Kidney (tissue), 14 donors: Measurements from ENCODE around the gene TMEM222. TPM values are rescaled to one million over a fixed set of nuclear protein-coding genes. Genes with fewer than 3 reads are reported as not detected.

ENCODE experiments used
- DNase-seq, 5 donors: peaks; one replicate each; pipeline ENCODE4 v3.0.0-alpha.2; 2013 to 2020
- FAIRE-seq: peaks from 2 replicates; lab custom pipeline; 2012; peaks lifted over from hg19 to GRCh38; lab: Jason Lieb, UNC
- H3K27ac ChIP-seq, 2 donors: one replicate each; pipeline ENCODE4 v1.7.0; 2013; ENCODE audit warnings: low read depth in 2 of 2, low read length in 2 of 2, inconsistent platforms in 1 of 2
- H3K27me3 ChIP-seq: one replicate; pipeline ENCODE4 v1.7.1; 2013; ENCODE audit warnings: low read length, inconsistent platforms; ENCODE audit not compliant: control insufficient read depth, insufficient read depth
- H3K36me3 ChIP-seq, 3 donors: one replicate each; pipeline versions ENCODE4 v1.7.0 to v1.7.1; 2013; ENCODE audit warnings: low read length in 3 of 3, control low read depth in 1 of 3, inconsistent platforms in 1 of 3; ENCODE audit not compliant: insufficient read depth in 3 of 3, control insufficient read depth in 2 of 3
- H3K4me1 ChIP-seq, 3 donors: one replicate each; pipeline versions ENCODE4 v1.7.0 to v1.7.1; 2013; ENCODE audit warnings: low read length in 3 of 3, inconsistent platforms in 1 of 3, low read depth in 1 of 3; ENCODE audit not compliant: control insufficient read depth in 2 of 3, insufficient read depth in 2 of 3
- H3K4me3 ChIP-seq, 3 donors: one replicate each; pipeline versions ENCODE4 v1.7.0 to v1.8.1; 2013; ENCODE audit warnings: low read length in 3 of 3, control low read depth in 1 of 3, inconsistent platforms in 1 of 3
- H3K9ac ChIP-seq, 3 donors: one replicate each; pipeline versions ENCODE4 v1.7.0 to v1.7.1; 2013; ENCODE audit warnings: low read length in 3 of 3, control low read depth in 1 of 3, inconsistent platforms in 1 of 3
- H3K9me3 ChIP-seq, 3 donors: one replicate each; pipeline versions ENCODE4 v1.7.0 to v1.7.1; 2013; ENCODE audit warnings: low read length in 3 of 3, control low read depth in 1 of 3, inconsistent platforms in 1 of 3; ENCODE audit not compliant: control insufficient read depth in 2 of 3, insufficient read depth in 1 of 3
- intact Hi-C: fragments of 100-400 bp; cut with DNase I; formaldehyde crosslinking; loops from one replicate; pipeline ENCODE4 v1.11.1; 2022
- polyA plus RNA-seq: library from polyadenylated mRNA; stranded (reverse); fragments of 350-450 nt; fragmentation: Illumina TruSeq; extraction: RNeasy Lipid Tissue Mini Kit (QIAGEN cat#74804); gene quantifications from one replicate; pipeline ENCODE4 v1.2.3, GENCODE V29; 2014; ENCODE audit warnings: low read depth, low replicate concordance; ENCODE audit not compliant: insufficient read depth
- total RNA-seq: library from RNA; stranded (reverse); fragmentation: NEBNext Ultra II Directional; extraction: Animal tissue kit (Norgen Biotek cat#: 25700); gene quantifications from one replicate; pipeline ENCODE4 v1.2.1, GENCODE V29; 2021
- TF ChIP-seq, protein P1 (sequence below): IDR thresholded peaks from 3 replicates; pipeline ENCODE4 v1.5.1; 2012; ENCODE audit warnings: mild to moderate bottlenecking, moderate library complexity, borderline replicate concordance; ENCODE audit not compliant: insufficient read depth; ENCODE audit errors: extremely low read depth
- donor health status: control.
- donor health status: control.
- donor health status: control.
- donor health status: control.
- donor health status: control.
- donor health status: DM: yes; HTN: yes; CAD: no.
- donor health status: Normal renal cell carcinoma (clear cell type).

The TMEM222 gene
- total and polyA plus RNA-seq, 2 donors from 2014 or later: 42.9 to 58.2 TPM

DNA sequence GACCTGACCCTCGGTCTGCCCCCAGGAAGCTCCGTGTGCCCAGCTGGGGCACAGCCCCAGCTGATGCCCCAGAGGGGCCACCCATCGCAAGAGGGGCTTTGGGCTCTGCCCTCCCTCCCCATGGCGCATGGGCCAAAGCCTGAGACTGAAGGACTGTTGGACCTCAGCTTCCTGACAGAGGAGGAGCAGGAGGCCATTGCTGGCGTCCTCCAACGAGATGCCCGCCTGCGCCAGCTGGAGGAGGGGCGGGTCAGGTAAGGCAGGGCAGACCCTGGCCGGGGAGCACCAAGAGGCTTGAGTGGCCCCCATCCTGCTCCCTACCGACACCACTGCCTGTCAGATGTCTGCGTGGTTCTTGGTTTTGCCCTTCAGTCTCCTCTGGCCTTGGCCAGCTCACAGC lies 23.3 kb downstream of the TMEM222 start:
- no peaks in the 10 kb centered on the region for H3K9me3 ChIP-seq
- TF ChIP-seq, protein P1, sequence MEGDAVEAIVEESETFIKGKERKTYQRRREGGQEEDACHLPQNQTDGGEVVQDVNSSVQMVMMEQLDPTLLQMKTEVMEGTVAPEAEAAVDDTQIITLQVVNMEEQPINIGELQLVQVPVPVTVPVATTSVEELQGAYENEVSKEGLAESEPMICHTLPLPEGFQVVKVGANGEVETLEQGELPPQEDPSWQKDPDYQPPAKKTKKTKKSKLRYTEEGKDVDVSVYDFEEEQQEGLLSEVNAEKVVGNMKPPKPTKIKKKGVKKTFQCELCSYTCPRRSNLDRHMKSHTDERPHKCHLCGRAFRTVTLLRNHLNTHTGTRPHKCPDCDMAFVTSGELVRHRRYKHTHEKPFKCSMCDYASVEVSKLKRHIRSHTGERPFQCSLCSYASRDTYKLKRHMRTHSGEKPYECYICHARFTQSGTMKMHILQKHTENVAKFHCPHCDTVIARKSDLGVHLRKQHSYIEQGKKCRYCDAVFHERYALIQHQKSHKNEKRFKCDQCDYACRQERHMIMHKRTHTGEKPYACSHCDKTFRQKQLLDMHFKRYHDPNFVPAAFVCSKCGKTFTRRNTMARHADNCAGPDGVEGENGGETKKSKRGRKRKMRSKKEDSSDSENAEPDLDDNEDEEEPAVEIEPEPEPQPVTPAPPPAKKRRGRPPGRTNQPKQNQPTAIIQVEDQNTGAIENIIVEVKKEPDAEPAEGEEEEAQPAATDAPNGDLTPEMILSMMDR: no peak
- no peaks in the 10 kb centered on the region for H3K36me3 ChIP-seq
- H3K9ac ChIP-seq: no peak overlapping the region
- intact Hi-C loops: no loop called here
- no peak overlapping the region for H3K4me3 ChIP-seq
- H3K27me3 ChIP-seq: no peaks in the 10 kb centered on the region
- FAIRE-seq (no peak), DNase-seq (peak in 1 of 5 donors; percentile 37)
- peaks cover 0 to 11% (median 5%) of the 10 kb centered on the region in 3 donors for H3K4me1 ChIP-seq
- no peak overlapping the region for H3K27ac ChIP-seq

DNA sequence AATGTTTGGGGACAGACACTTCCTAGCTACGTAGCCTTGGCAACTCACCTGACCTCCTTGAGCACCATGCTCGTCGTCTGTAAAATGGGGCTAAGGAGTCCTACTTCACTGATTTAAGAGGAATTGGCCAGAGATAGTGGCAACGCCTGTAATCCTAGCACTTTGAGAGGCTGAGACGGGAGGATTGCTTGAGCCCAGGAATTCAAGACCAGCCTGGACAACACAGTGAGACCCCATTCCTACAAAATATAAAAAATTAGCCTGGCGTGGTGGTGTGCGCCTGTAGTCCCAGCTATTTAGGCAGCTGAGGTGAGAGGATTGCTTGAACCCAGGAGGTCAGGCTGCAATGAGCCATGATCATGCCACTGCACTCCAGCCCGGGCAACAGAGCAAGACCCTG lies 24.4 kb downstream of the TMEM222 start:
- TF ChIP-seq, protein P1: no peak
- FAIRE-seq: no peak
- Histone ChIP-seq H3K9ac (no peak overlapping the region), H3K4me1 (peaks cover 0 to 19% (median 5%) of the 10 kb centered on the region in 3 donors), H3K36me3 (no peaks in the 10 kb centered on the region), H3K4me3 (no peak overlapping the region), H3K27me3 (no peaks in the 10 kb centered on the region), H3K9me3 (no peaks in the 10 kb centered on the region), H3K27ac (no peak overlapping the region)
- DNase-seq: no peak
- intact Hi-C loops: no loop called here

DNA sequence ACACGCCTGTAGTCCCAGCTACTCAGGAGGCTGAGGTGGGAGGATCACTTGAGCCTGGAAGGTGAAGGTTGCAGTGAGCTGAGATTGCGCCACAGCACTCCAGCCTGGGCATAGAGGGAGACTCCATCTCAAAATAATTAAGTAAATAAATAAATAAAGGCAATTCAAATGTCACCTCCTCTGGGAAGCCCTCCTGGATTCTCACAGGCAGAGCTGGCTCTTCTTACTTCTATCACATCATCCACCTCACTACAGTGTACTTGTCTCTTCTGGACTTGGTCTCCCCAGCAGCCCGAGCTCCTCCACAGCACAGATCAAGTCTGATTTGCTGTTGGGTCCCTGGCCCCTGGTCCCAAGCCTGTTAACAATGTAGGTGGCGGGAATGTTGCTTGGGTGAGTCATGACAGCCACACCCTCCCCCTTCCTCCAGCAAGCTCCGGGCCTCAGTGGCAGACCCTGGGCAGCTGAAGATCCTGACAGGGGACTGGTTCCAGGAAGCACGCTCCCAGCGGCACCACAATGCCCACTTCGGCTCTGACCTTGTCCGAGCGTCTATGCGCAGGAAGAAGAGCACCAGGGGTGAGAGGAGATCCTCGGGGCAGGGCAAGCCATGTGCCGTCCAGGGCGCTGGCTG lies 25.1 kb downstream of the TMEM222 start:
- FAIRE-seq: no peak
- no peak for DNase-seq
- Histone ChIP-seq H3K36me3 (no peaks in the 10 kb centered on the region), H3K9ac (no peak overlapping the region), H3K4me3 (no peak overlapping the region), H3K9me3 (no peaks in the 10 kb centered on the region), H3K27ac (no peak overlapping the region), H3K4me1 (peaks cover 0 to 17% (median 5%) of the 10 kb centered on the region in 3 donors), H3K27me3 (no peaks in the 10 kb centered on the region)
- TF ChIP-seq, protein P1: no peak
- intact Hi-C loops: no loop called here
